HG03571 (cell line): ENCODE data around the gene ALG1.

Experiments
- ATAC-seq: cut with Tn5 transposase; IDR thresholded peaks from one replicate; pipeline ENCODE4 v1.9.1; 2021; ENCODE audit not compliant: unreplicated experiment

The ALG1 gene, protein sequence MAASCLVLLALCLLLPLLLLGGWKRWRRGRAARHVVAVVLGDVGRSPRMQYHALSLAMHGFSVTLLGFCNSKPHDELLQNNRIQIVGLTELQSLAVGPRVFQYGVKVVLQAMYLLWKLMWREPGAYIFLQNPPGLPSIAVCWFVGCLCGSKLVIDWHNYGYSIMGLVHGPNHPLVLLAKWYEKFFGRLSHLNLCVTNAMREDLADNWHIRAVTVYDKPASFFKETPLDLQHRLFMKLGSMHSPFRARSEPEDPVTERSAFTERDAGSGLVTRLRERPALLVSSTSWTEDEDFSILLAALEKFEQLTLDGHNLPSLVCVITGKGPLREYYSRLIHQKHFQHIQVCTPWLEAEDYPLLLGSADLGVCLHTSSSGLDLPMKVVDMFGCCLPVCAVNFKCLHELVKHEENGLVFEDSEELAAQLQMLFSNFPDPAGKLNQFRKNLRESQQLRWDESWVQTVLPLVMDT

DNA sequence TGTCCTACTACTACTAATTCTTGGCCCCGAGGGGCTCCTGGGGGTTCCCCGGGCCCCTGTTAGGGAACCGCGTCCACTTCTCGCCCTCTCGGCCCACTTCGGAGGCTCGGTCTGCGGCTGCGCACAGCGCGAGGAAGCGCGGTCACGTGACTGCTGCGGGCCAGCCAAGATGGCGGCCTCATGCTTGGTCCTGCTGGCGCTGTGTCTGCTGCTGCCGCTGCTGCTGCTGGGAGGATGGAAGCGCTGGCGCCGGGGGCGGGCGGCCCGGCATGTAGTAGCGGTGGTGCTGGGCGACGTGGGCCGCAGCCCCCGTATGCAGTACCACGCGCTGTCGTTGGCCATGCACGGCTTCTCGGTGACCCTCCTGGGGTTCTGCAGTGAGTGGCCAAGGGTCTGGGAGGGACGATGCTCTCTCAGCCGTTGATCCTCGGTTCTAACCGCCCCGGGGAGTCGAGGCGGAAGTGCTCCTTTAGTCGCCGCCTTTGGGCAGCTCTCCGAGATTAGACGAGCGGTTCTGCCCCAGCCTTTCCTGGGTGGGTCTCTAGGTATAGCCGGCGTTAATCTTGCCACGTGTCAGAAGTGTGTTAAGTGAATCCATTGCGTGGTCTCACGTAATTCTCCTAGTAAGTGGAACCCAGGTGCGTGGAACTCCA, at the start of gene ALG1:
ALG1 (plus strand) TSS at position 163 of the 653 bp plus-strand sequence; CDS start at position 170, 7 bp downstream.
- ATAC-seq, result peak; percentile 81

DNA sequence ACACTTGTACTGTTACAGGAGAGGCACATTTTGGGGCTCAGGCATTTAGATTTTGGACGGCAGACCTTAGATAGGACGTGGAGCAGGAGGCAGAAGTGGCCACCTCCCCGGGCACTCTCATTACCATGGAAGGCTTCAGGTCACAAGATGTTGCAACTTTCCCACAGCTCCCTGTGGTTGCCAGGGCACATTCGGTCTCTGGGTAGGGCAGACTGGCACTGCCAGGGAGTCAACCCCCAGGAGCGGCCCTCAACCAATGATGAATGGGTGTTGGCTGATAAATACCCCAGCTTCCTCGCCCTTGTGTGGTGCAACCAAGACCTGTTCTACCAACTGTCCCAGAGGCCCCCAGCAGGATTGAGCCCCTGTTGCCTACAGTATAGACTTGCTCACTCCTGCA, 49.1 kb upstream of the ALG1 start:
- ATAC-seq, result no peak

DNA sequence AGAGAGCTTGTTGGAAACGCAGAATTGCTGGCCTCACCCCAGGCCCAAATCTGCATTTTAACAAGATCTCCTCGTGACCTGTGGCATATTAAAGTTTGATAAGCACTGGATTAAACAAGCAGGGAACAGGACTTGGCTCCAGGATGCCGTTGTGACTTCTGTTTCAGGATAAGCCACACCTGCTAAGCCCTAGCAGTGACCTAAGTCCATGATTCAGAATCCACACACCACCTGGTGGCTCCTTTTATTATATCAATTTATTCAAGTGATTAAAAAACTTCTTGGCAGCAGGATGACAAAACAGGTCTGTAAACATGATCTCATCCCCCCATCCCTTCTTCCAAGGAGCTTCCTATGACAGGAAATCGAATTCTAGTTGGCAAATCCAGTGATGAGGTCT, 47.0 kb upstream of the ALG1 start:
- no peak for ATAC-seq

DNA sequence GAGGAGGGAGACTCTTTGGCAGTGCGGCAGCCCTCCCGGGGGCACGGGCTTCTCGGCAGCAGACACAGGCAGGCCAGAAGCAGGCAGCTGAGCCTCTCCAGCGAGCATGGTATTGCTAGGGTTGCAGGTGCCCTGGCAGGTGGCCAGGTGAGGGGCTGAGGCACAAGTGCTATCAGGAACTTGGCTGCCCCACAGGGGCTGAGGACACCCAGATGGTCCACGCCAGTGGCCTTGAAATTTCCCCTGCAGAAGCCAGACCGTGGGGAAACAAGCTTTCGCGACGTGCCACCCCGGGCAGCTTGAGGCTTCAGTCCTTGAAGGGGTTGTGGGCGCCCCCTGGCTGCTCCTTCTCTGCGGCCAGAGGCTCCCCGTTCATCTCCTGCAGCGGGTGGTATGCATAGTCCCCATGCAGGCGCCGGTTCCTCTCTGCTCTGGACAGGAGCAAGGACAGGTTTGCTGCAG, 46.4 kb upstream of the ALG1 start:
- ATAC-seq, result no peak

DNA sequence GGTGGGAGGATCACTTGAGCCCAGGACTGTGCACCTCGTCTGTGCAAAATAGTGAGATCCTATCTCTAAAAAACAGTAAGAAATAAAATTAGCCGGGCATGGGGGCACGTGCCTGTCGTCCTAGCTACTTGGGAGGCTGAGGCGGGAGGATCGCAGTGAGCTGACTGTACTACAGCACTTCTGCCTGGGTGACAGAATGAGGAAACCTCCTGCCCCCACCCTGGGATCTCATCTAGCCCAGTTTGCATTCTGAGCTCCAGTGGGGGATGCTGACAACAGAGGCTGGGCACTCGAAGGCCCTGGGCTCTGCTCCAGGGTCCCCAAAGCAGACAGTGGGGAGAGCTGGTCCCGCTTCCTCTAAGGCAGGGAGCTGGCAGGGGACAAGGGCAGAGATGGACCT, 45.0 kb upstream of the ALG1 start:
- no peak for ATAC-seq

DNA sequence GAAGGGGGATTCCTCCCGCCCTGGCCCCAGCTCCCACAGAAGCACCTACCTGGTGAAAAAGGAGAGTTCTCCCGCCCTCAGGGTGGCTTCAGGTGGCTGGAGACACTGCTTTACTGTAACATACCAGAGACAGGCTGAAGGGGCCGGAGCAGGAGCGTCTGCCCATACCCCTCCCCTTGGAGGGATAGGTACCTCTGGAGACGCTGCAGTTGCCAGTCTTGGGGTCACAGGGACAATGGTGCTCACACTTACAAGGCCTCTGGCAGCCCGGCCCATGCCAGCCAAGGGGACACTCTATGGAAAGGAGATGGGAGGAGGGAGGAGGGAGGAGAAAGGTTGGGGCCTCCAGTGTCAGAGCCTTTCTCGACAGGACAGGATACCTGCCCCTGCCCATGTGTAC, 44.6 kb upstream of the ALG1 start:
- no peak for ATAC-seq

DNA sequence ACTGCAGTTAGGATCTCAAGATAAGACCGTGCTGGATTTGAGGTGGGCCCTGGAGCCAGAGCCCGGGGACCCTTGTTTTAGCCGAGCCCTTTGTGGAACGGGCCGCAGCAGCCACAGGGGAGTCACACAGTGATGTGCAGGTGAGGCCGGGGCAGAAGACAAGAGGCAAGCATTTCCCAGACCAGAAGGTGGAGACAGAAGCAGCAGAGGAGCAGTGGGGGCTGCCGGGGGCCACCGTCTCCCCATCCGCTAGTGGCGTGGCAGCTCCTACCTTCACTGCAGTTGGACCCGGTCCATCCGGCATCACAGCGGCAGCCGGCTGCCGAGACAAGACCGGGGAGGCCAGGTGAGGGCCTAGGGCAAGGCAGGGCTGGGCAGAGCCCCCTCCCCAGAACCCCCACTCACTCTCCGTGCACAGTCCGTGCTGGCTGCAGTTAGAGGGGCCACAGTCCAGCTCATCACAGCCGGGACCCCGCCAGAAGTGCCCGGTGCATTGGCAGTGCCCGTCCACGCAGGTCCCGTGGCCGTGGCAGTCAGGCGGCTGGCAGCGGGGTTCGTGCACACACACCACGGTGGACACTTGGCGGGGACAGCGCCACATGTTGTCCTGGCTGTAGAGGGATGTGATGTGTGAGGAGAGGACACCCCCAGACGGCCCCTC, 43.9 kb upstream of the ALG1 start:
- ATAC-seq, result no peak

DNA sequence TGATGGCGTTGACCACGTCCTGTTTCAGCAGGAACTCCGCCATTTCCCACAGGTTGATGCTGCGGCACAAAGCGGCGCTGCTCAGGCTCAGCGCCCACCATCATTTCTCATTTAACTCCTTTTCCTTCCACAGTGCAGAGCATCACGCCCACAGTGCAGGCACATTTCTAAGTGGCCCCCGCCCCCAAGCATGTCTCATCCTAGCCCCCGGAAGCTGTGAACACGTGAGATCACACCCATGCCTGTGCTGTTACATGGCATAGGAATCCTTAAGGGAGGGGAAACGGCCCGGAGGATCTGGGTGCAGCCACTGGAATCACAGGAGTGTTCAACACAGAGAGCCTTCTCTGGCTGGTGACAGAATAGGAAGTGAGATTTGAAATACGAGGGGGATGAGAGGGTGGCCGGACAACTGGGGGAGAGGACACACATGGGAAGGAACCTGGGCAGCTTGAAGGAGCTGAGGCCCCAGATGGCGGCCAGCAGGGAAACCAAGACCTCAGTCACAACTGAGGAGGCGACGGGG, 42.6 kb upstream of the ALG1 start:
- no peak for ATAC-seq

DNA sequence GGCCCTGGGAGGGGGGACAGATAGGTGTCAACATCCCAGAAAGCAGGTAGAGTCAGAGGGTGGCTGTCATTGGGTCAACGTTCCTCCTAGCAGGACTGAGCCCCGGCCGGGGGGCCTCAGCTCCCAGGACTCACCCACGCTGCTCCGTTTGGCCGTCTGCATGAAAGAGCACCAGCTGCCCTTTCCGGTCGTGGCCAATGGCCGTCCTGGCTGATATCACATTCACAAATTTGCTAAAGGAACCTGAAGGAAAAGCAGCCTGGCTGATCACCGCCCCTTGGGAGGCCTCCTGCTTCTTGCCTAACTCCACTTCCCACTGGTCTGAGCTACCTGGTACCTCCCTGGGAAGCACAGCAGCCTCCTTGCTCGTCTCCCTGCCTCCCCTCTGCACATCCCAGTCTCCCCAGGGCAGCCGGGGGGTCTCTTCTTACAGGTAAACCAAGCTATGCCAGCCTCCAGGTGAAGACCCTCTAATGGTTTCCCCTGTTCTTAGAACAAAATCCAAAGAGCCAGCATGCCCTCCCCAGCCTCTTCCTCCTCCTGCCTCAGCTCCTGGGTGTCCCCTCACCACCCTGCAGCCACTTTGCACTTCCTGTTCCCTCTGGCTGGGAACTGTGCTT, 41.3 kb upstream of the ALG1 start:
- no peak for ATAC-seq

DNA sequence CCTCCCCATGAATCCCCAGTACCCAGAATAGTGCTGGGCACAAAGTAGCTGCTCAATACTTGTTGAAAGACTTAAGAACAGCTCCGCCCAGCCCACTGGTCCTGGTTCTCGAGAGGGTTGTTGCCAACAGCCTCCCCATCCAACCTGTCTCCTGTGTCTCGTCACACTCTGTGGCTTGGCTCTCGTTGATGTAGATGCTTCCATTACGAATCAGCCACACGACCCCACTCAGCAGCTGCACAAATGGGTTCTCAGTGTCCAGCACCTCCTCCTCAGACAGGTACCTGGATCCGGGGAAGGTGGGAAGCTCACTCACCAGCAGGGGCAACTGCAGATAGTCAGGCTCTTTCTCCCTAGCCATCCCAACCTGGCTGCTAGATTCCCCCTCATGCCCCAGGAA, 40.0 kb upstream of the ALG1 start:
- ATAC-seq, result no peak

DNA sequence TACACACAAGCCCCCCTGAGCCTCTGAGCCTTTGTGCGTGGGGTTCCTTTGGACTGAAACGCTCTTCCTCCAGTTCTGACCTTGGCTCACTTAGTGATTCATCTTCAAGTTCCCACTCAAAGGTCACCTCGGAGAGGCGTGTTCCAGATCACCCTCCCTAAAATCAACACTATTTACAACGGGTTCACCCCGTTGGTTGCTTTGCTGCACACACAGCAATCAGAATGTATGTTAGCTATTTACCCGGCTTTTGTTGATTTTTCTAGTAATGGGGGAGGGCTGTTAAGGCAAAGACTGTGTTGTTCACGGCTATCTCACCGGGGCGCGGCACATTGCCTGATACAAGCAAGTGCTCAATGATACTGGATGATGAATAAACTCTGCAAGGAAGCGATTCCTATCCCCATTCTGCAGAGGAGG, 38.9 kb upstream of the ALG1 start:
- ATAC-seq, result no peak

DNA sequence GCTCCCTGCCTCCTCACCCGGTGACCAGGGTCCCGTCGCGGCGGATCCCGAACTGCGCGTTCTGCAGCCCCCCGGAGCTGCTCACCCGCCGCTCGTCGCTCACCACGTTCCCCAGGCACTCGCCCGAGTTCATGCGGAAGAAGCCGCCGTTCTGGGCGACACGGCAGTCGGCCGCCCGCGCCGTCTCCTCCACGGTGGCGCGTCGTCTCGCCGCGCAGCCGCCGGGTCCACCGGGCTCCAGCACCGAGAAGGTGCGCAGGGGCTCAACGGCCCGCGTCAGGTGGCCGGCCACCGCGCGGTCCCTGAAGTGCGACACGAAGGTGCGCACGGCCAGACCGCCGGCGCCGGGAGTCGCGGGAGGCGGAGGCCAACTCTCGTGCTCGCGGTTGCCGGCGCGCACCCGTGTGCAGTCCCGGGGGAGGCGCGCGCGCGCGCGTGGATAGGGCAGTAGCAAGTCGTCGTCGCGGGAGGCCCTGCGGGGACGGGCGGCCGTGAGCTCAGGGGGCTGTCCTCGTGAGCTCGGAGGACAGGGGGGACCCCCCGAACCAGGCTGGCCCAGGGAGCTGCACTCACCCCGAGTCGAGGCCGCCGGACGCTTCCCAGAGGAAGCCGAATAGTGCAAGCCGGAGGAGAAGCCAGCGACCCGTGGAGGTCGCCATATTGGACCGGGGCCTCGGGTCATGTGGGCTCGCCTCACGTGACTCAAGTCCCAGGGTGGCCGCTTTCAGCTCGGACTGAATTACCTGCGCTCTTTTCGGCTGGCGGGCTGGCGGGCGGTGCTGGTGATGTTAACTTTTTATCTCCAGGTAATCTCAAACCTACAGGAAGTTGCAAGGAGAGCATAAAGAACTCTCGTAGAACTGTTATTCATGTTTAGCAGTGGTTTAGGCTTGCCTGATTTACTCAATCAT, 38.1 kb upstream of the ALG1 start, which contains the start of gene NAGPA:
NAGPA (minus strand) TSS at position 680 of the 911 bp plus-strand sequence; CDS start at position 659, 21 bp downstream.
- ATAC-seq, result peak; percentile 78

DNA sequence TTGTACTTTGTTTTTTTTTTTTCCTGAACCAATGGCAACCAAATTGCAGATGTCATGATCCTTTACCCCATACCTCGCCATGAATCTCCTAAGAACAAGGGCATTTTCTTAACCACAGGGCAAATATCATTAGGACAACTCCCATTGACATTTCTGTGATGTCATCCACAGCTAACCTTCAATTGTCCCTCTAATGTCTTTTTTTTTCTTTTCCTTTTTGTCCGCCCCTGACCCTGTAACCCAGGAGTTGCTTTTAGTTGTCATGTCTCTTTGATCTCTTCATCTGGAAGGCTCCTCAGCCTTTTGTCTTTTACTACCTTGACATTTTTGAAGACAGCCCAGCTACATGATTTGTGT, 37.5 kb upstream of the ALG1 start:
- no peak for ATAC-seq

DNA sequence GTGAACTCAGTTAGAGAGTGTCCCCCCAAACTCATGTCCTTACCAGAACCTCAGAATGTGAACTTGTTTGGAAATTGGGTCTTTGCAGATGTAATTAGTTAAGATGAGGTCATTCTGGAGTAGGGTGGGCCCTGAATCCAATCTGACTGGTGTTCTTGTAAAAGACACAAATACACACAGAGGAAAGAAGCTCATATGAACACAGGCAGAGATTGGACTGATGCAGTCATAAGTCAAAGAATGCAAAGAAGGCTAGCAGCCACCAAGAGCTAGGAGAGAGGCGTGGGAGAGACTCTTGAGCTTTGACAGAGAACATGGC, 35.8 kb upstream of the ALG1 start:
- no peak for ATAC-seq

DNA sequence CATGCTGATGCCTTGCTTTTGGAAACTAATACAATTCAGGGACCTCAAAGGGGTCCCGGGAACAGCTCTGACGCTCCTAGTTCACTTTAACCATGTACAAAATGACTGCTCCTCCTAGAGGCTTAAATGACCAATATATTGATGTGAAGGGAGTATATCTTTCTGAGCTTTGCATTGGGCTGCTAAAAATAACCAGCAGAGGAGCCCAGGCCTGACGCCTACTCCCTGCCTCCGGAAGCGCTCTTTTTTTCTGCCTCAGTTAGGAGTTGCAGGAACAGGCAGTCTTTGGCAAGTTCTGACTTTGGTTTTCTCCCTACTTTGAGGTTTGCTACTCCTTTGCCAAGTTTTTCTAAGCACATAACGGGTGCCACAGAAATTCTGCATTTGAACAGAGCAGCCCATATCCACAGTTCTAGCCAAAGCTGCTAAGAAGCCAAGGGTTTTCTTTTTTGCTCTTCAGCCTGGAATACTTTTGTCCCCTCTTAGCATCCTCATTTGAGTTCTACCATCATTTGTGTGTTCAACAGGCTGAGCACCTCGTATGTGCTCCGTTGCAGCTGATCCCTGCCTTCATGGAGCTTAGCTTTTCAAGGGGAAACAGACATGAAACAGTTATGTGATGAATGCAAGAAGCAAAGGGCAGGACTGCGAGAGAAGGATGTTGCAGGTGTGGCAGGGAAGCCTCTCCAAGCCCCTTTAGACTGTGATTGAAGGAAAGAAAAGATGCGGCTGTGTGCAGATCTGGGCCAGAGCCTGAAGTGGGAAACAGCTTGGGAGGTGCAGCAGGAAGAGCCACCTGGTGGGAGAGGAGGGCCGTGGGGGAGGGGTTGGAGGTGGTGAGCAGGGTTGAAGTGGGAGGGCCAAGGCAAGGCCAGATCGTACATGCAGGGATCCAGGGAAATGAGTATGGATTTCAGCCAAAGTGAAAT, 35.2 kb upstream of the ALG1 start:
- ATAC-seq, result no peak

DNA sequence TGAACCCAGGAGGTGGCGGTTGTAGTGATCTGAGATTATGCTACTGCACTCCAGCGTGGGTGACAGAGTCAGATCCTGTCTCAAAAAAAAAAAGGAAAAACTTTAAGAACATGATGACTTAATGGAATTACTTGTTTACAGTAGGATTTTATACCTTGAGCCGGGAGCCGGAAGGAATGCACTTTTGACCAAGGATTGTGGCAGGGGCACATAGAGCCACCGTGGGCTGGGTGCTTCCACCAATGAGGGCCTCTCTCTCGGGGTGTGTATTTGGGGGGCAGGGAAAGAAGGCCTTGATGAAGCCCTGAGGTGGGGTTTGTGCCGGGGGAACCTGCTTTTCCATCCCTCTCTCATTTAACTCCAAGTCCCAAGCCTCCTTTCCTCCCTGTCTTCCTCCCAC, 31.2 kb upstream of the ALG1 start:
- no peak for ATAC-seq

DNA sequence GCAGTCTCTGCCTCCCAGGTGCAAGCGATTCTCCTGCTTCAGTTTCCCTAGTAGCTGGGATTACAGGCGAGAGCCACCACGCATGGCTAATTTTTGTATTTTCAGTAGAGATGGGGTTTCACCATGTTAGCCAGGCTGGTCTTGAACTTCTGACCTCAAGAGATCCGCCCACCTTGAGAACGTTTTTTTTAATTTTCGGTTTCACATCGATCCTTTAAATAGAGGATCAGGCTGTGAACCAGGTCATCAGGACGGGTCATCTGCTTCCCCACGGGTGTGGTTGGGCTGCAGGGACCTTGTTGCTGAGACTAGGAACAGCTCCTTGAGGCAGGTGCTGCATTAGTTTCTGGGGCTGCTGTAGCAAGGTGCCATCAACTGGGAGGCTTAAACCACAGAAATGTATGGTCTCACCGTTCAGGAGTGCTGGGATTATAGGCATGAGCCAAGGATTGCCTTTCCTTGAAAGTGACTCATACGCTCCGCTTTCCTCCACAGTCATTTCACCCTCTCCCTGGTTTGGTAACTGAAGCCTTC, 30.0 kb upstream of the ALG1 start:
- ATAC-seq, result no peak

DNA sequence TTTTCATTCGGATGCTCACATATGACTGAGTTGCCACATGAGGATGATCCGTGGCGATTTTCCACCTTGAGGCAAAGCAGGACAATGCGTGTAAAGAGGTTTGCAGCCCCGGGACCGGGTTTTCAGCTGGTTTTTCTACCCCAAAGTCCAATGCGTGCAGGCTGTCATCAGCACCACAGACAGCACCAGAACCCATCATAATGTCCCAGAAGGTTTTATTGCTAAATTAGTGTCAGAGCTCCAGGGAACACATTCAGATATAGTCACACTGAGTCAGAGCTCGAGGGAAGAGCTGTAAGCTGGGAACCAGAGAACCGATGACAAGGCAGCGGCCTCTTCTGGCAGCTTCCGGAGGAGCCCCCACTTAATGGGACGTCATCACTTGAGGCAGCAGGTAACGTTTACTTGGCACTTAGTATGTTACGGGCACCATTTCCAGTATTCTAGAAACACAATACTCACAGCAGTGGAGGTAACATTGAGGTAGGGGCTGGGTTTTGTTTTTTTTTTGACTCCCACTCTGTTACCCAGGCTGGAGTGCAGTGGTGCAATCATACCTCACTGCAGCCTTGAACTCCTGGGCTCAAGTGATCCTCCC, 29.0 kb upstream of the ALG1 start:
- no peak for ATAC-seq
